IPS DF 6.9 (cell line): ENCODE measurements around the gene DMC1.

ENCODE experiments used
- DNase-seq: peaks from one replicate; pipeline ENCODE4 v3.0.0-alpha.2; 2013; ENCODE audit warnings: low read depth, low spot score
- H3K27ac ChIP-seq: one replicate; pipeline ENCODE4 v1.5.1; 2013; ENCODE audit warnings: low read length, control low read depth
- H3K27me3 ChIP-seq: 2 replicates; pipeline ENCODE4 v1.6.1; 2013; ENCODE audit warnings: mild to moderate bottlenecking, low read length; ENCODE audit not compliant: control insufficient read depth, insufficient read depth
- H3K36me3 ChIP-seq: 2 replicates; pipeline ENCODE4 v1.6.1; 2013; ENCODE audit warnings: low read length; ENCODE audit not compliant: control insufficient read depth, insufficient read depth
- H3K4me1 ChIP-seq: 2 replicates; pipeline ENCODE4 v1.6.1; 2013; ENCODE audit warnings: low read length; ENCODE audit not compliant: control insufficient read depth, insufficient read depth
- H3K4me3 ChIP-seq: 2 replicates; pipeline ENCODE4 v1.5.1; 2013; ENCODE audit warnings: mild to moderate bottlenecking, low read length
- H3K9me3 ChIP-seq: 2 replicates; pipeline ENCODE4 v1.6.1; 2013; ENCODE audit warnings: low read length, inconsistent platforms; ENCODE audit not compliant: control insufficient read depth, insufficient read depth
- whole genome bisulfite sequencing: extraction: QIAGEN DNeasy Blood & Tissue Kit; methylation state at CpG from one replicate; pipeline ENCODE4 v1.1.7; 2013; ENCODE audit warnings: mixed read lengths, missing lambda C conversion rate; ENCODE audit not compliant: insufficient read length, insufficient coverage; 5-methylcytosine and 5-hydroxymethylcytosine counted together

DMC1 gene

DNA sequence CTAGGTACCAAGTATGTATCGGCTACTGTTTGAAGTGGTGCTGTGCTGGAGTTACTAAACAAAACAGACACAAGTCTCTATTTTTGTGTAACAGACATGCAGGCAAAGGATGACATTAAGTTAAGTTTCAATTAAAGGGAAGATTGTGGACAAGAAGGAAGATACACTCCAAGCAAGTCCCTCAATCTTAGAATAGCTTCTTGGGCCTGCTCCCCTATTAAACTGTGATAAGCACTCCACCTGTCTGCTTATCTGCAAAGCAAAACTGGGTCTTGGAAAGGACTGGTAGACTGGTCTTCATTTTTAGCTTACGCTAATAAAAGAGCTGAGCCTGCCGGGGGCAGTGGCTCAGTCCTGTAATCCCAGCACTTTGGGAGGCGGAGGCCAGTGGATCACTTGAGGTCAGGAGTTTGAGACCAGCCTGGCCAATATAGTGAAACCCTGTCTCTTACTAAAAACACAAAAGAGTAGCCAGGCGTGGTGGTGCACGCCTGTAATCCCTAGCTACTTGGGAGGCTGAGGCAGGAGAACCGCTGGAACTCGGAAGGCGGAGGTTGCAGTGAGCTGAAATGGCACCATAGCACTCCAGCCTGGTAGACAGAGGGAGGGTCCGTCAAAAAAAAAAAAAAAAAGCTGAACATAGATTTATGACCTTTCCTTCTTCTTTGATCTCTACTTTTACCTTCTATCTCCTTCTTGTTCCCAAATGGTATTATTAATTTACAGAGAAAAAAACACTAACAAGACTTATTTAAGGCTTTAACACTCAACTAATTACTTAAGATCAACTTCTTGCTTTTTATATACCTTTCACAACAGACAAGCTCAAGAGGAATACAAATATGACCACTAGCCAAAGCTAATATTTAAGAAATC, 67.9 kb downstream of the DMC1 start:
- no CpG with 5 or more reads among the region's 10 CpGs for WGBS
- H3K27me3 ChIP-seq: no peaks in the 10 kb centered on the region
- DNase-seq: no peak
- peaks cover 12% of the 10 kb centered on the region for H3K36me3 ChIP-seq
- no peaks in the 10 kb centered on the region; the same call in 1 of the 2 replicates for H3K4me1 ChIP-seq
- no peaks in the 10 kb centered on the region for H3K9me3 ChIP-seq
- H3K27ac ChIP-seq: no peak overlapping the region
- H3K4me3 ChIP-seq: no peak overlapping the region

DNA sequence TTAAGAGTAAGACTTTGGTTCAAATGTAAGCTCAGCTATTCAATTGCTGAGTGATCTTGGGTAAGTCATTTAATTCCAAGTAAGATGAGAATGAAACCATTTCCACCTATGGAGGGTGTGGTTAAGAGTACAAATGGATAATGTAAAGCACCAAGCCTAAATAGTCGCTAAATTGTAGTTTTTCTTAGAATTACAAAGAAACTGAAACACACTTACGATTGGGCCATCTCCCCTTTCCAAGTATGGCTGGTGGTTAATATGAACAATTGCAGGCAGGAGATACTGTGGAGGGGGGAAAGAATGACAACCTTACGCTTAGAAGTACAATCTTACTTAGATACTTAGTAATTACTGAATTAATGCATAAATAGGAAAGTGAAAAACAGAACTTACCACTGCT, 72.1 kb downstream of the DMC1 start:
- H3K4me3 ChIP-seq: no peak overlapping the region
- no peak overlapping the region for H3K27ac ChIP-seq
- no CpG with 5 or more reads among the region's 3 CpGs for WGBS
- H3K27me3 ChIP-seq: no peaks in the 10 kb centered on the region
- no peaks in the 10 kb centered on the region for H3K4me1 ChIP-seq
- H3K36me3 ChIP-seq: peaks cover 38% of the 10 kb centered on the region
- no peaks in the 10 kb centered on the region for H3K9me3 ChIP-seq
- no peak for DNase-seq

DNA sequence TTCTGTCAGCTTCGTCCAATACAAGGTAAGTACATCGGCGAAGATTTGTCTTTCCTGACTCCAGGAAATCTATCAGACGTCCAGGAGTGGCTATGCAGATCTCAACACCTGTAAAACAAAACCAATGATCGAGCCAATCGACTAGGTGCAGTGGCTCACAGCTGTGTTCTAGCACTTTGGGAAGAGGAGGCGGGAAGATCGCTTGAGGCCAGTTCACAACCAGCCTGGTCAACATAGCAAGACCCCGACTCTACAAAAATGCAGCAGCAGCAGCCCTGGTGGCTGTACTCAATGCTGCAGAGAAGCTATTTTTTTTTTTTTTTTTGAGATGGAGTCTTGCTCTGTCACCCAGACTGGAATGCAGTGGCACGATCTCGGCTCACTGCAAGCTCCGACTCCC, 75.0 kb downstream of the DMC1 start:
- no peaks in the 10 kb centered on the region for H3K9me3 ChIP-seq
- peaks cover 42% of the 10 kb centered on the region for H3K36me3 ChIP-seq
- no peaks in the 10 kb centered on the region for H3K27me3 ChIP-seq
- no peak overlapping the region for H3K4me3 ChIP-seq
- no peak overlapping the region for H3K27ac ChIP-seq
- no CpG with 5 or more reads among the region's 12 CpGs for WGBS
- H3K4me1 ChIP-seq: no peaks in the 10 kb centered on the region
- no peak for DNase-seq

DNA sequence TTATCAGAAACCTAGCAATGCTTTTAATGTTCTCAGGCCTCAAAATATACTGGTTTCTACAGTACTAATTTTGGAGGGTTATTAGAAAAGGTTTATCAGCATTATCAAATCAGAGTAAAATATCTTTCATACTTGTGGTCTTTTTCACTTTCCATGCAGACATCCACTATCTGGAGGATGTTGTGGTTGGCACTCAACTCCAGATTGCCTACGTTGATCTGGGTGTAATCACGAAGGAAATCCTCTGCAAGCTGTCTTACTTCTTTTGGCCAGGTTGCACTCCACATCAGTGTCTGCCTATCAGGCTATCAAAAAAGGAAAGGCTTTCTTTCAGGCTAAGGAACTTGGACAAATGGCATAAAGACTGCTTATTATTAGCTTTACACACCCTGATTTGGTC, 75.5 kb downstream of the DMC1 start:
- no peak overlapping the region for H3K27ac ChIP-seq
- H3K4me3 ChIP-seq: no peak overlapping the region
- H3K36me3 ChIP-seq: peaks cover 47% of the 10 kb centered on the region
- no CpG with 5 or more reads among the region's 2 CpGs for WGBS
- H3K9me3 ChIP-seq: no peaks in the 10 kb centered on the region
- no peaks in the 10 kb centered on the region for H3K27me3 ChIP-seq
- no peak for DNase-seq
- no peaks in the 10 kb centered on the region for H3K4me1 ChIP-seq

DNA sequence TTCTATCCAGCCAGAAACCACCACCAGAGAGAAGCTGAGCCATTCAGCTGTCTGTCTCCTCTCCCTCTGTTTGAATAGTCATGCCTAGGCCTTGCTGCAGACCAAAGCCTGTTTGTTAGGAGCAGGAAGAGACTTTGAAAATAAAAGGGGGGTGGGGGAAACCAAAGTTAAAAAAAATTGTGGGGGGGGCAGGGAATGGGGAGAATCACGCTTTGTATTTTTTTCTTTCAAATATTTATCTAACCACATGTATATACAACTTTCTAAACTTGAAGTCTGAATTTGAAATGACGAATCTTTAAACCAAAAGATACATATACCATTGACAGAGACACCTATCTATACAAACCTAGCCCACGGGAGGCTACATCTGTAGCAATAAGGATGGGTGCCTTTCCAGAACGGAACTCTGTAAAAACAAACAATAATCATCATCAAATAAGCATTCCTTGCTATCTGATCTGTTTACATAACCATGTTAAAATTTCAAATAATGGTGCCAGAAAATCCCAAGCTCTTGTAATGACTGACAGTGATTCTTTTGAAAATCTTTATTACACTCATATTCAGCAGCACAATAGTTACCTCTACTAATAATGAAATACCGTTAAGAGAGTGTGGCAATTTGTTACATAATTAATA, 78.2 kb downstream of the DMC1 start:
- peaks cover 49% of the 10 kb centered on the region for H3K36me3 ChIP-seq
- no peak for DNase-seq
- no peaks in the 10 kb centered on the region for H3K27me3 ChIP-seq
- no peak overlapping the region for H3K27ac ChIP-seq
- H3K4me1 ChIP-seq: no peaks in the 10 kb centered on the region
- no peak overlapping the region for H3K4me3 ChIP-seq
- WGBS: no CpG with 5 or more reads among the region's 5 CpGs
- H3K9me3 ChIP-seq: no peaks in the 10 kb centered on the region

DNA sequence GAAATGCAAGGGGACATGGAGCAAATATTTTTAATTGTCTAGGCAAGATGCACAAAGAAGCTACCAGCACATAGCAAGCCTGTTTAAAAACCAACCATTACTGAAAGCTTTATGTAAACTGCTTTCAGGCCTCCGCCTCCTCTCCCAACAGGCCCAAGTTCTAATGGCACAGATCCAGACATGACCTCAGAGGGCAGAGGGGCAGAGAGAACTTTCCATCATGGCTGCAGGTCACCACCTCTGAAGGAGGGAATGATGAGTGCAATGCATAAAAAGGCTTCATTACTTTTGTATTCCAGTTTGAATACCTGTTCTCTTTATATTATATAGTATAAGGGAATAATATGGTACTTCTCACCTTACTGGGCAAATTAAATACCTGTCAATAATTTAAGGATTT, 79.1 kb downstream of the DMC1 start:
- Histone ChIP-seq H3K4me1 (peaks cover 1% of the 10 kb centered on the region; the same call in 1 of the 2 replicates), H3K4me3 (no peak overlapping the region), H3K36me3 (peaks cover 51% of the 10 kb centered on the region), H3K27ac (no peak overlapping the region), H3K9me3 (no peaks in the 10 kb centered on the region), H3K27me3 (no peaks in the 10 kb centered on the region)
- no peak for DNase-seq
- WGBS: no CpG with 5 or more reads among the region's 1 CpG

DNA sequence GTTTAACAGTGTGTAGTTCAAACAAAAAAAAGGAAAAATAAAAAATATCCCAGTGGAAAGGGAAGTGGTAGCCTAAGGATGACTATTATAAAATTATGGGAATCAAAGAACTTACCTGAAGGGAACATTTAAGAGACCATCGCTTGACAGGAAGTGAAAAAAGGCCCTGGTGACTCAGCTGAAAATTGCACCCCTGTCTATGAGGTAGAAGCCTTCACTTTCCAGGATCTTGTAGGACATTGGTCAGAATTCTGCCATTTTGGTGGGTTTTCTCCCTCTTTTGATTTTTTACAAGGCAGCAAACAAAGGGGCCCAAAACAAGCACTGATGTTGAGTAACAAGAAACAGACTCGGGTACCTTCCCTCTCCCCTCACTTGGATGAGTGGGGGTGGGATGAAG, 79.5 kb downstream of the DMC1 start:
- Histone ChIP-seq H3K4me3 (no peak overlapping the region), H3K27me3 (no peaks in the 10 kb centered on the region), H3K27ac (no peak overlapping the region), H3K4me1 (peaks cover 1% of the 10 kb centered on the region; the same call in 1 of the 2 replicates), H3K36me3 (peaks cover 53% of the 10 kb centered on the region), H3K9me3 (no peaks in the 10 kb centered on the region)
- no peak for DNase-seq
- WGBS: no CpG with 5 or more reads among the region's 2 CpGs

DNA sequence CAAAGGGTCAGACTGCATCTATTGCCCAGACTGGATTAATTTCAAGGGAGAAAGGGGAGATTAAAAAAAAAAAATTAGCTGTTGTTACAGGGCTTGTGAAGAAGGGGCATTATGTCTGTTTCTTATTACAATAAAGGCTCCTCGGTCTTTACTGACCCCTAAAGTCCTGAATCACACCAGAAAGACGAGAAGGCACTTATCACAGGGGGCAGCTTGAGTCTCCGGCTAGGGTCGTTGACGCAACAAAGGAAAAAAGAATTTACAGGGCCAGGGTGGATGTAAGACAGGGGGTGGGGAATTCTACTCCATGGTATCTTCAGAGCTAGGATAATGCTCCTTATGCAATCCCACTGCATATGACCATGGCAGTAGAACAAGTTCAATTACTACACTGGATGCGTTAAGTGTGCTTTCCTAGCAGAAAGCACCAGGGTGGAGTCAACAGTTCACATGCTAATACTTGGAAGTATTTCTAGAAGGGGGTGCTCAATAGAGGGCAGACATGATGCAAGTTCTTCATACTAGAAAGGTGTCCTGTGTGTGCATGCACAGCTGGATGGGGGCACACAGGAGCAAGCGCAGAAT, 80.3 kb downstream of the DMC1 start:
- Histone ChIP-seq H3K27me3 (no peaks in the 10 kb centered on the region), H3K4me1 (peaks cover 1% of the 10 kb centered on the region; the same call in 1 of the 2 replicates), H3K27ac (no peak overlapping the region), H3K36me3 (peaks cover 51% of the 10 kb centered on the region), H3K4me3 (no peak overlapping the region), H3K9me3 (no peaks in the 10 kb centered on the region)
- WGBS: no CpG with 5 or more reads among the region's 7 CpGs
- no peak for DNase-seq

DNA sequence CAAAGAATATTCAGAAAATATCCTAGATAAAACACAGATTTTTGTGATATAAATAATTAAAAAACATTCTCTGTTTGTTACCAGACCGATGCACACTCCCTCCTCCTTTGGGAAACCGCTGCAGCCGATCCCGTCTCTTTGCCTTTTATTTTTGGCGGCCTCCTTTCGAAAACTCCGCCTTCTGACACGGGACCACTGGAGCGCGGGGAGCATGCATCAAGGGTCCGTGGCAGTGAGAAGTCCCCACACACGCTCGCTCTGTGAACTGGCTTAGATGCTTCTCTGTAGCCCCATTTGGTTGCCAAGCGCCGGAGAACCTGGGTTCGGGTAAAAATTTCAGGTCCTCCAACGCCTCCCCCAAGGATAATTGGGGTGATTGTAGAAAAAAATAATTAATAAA, 80.8 kb downstream of the DMC1 start:
- H3K36me3 ChIP-seq: peaks cover 50% of the 10 kb centered on the region
- WGBS: no CpG with 5 or more reads among the region's 17 CpGs
- no peak overlapping the region for H3K4me3 ChIP-seq
- no peaks in the 10 kb centered on the region for H3K9me3 ChIP-seq
- no peak for DNase-seq
- no peak overlapping the region for H3K27ac ChIP-seq
- no peaks in the 10 kb centered on the region for H3K27me3 ChIP-seq
- H3K4me1 ChIP-seq: peaks cover 1% of the 10 kb centered on the region; the same call in 1 of the 2 replicates

DNA sequence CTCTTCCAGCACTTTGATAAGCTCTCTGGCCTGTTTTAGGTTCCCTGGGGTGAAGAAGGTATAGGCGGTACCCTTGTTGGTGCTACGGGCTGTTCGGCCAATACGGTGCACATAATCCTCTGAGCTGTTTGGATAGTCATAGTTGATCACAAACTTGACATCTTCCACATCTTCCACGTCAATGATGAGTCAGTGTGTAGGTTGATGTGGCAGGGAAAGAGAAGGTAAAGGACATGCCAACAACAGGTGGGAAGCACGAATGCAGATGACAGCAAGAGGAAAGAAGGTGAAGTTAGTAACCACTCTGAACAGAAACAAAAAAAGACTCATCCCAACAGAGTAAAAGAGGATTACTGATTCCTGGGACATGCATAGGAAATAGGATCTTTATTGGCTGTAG, 82.0 kb downstream of the DMC1 start:
- DNase-seq: no peak
- no peak overlapping the region for H3K27ac ChIP-seq
- no CpG with 5 or more reads among the region's 6 CpGs for WGBS
- H3K36me3 ChIP-seq: peaks cover 49% of the 10 kb centered on the region
- H3K9me3 ChIP-seq: no peaks in the 10 kb centered on the region
- no peak overlapping the region for H3K4me3 ChIP-seq
- peaks cover 1% of the 10 kb centered on the region; the same call in 1 of the 2 replicates for H3K4me1 ChIP-seq
- H3K27me3 ChIP-seq: no peaks in the 10 kb centered on the region
